ENCODE results near the gene ZBTB18.

ZBTB18 gene

GRCh38 chr1:244094880-244095528 is 43.9 kb downstream of the ZBTB18 start:
- no peaks in the 10 kb centered on the region for H3K36me3 ChIP-seq (ENCODE audit: low read length)
- no peak overlapping the region for H3K4me3 ChIP-seq (ENCODE audit: insufficient read depth, low read length, poor library complexity, severe bottlenecking)
- no peak overlapping the region for H2AFZ ChIP-seq (ENCODE audit: low read depth, low read length, severe bottlenecking)
- no peaks in the 10 kb centered on the region for H3K9me3 ChIP-seq (ENCODE audit: insufficient read depth, low read length)
- H3K79me2 ChIP-seq (ENCODE audit: insufficient read depth, low read length), result no peaks in the 10 kb centered on the region
- H3K27me3 ChIP-seq (ENCODE audit: low read length), result no peaks in the 10 kb centered on the region
- no peaks in the 10 kb centered on the region for H3F3A ChIP-seq (ENCODE audit: insufficient read depth)
- no peak overlapping the region for H3K27ac ChIP-seq (ENCODE audit: low read depth, low read length)
- H3K9me2 ChIP-seq (replicated peaks; ENCODE audit: insufficient read depth, low read length), result no peaks in the 10 kb centered on the region
- TF ChIP-seq EZH2phosphoT487 (conservative IDR thresholded peaks at IDR 0.05; ENCODE audit: low read length), result no peak
- TF ChIP-seq, protein P1, sequence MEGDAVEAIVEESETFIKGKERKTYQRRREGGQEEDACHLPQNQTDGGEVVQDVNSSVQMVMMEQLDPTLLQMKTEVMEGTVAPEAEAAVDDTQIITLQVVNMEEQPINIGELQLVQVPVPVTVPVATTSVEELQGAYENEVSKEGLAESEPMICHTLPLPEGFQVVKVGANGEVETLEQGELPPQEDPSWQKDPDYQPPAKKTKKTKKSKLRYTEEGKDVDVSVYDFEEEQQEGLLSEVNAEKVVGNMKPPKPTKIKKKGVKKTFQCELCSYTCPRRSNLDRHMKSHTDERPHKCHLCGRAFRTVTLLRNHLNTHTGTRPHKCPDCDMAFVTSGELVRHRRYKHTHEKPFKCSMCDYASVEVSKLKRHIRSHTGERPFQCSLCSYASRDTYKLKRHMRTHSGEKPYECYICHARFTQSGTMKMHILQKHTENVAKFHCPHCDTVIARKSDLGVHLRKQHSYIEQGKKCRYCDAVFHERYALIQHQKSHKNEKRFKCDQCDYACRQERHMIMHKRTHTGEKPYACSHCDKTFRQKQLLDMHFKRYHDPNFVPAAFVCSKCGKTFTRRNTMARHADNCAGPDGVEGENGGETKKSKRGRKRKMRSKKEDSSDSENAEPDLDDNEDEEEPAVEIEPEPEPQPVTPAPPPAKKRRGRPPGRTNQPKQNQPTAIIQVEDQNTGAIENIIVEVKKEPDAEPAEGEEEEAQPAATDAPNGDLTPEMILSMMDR (IDR thresholded peaks at IDR 0.05; ENCODE audit: insufficient read depth, low read length, poor library complexity, severe bottlenecking), result no peak
- H4K20me1 ChIP-seq (ENCODE audit: low read depth, low read length), result no peaks in the 10 kb centered on the region
- H3K4me2 ChIP-seq (ENCODE audit: low read depth, low read length, poor library complexity, severe bottlenecking), result no peak overlapping the region
- H3K9ac ChIP-seq (ENCODE audit: low read length), result no peak overlapping the region

DNA sequence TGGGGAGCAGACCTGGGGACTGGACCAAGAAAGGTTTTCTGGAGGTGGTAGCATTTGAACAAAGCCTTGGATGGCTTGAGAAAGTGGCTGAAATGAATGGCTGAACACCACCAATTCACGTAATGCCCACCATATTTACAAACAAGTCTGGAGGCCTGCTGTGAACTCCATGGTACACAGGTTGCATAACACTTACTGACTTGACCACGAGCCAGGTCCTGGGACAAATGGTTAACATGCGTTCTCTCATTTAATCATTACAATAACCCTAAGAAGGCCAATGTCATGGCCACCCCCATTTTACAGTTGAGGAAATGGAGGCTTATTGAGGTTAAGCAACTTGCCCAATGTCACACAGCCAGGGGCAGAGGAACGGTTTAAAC is 44.4 kb downstream of the ZBTB18 start:
- no peaks in the 10 kb centered on the region for H3K9me3 ChIP-seq (ENCODE audit: insufficient read depth, low read length)
- no peaks in the 10 kb centered on the region for H3K27me3 ChIP-seq (ENCODE audit: low read length)
- no peaks in the 10 kb centered on the region for H3F3A ChIP-seq (ENCODE audit: insufficient read depth)
- H3K4me3 ChIP-seq (ENCODE audit: insufficient read depth, low read length, poor library complexity, severe bottlenecking), result no peak overlapping the region
- H4K20me1 ChIP-seq (ENCODE audit: low read depth, low read length), result no peaks in the 10 kb centered on the region
- H3K79me2 ChIP-seq (ENCODE audit: insufficient read depth, low read length), result no peaks in the 10 kb centered on the region
- no peaks in the 10 kb centered on the region for H3K9me2 ChIP-seq (replicated peaks; ENCODE audit: insufficient read depth, low read length)
- no peak overlapping the region for H3K4me2 ChIP-seq (ENCODE audit: low read depth, low read length, poor library complexity, severe bottlenecking)
- H3K36me3 ChIP-seq (ENCODE audit: low read length), result no peaks in the 10 kb centered on the region
- no peak overlapping the region for H3K27ac ChIP-seq (ENCODE audit: low read depth, low read length)
- H2AFZ ChIP-seq (ENCODE audit: low read depth, low read length, severe bottlenecking), result no peak overlapping the region
- TF ChIP-seq EZH2phosphoT487 (conservative IDR thresholded peaks at IDR 0.05; ENCODE audit: low read length), result no peak
- TF ChIP-seq, protein P1 (IDR thresholded peaks at IDR 0.05; ENCODE audit: insufficient read depth, low read length, poor library complexity, severe bottlenecking), result no peak
- H3K9ac ChIP-seq (ENCODE audit: low read length), result no peak overlapping the region

GRCh38 chr1:244096066-244096610 is 45.1 kb downstream of the ZBTB18 start:
- no peak overlapping the region for H2AFZ ChIP-seq (ENCODE audit: low read depth, low read length, severe bottlenecking)
- H3F3A ChIP-seq (ENCODE audit: insufficient read depth), result no peaks in the 10 kb centered on the region
- H3K27me3 ChIP-seq (ENCODE audit: low read length), result no peaks in the 10 kb centered on the region
- no peak overlapping the region for H3K4me3 ChIP-seq (ENCODE audit: insufficient read depth, low read length, poor library complexity, severe bottlenecking)
- H3K9ac ChIP-seq (ENCODE audit: low read length), result no peak overlapping the region
- H3K36me3 ChIP-seq (ENCODE audit: low read length), result no peaks in the 10 kb centered on the region
- TF ChIP-seq EZH2phosphoT487 (conservative IDR thresholded peaks at IDR 0.05; ENCODE audit: low read length), result no peak
- TF ChIP-seq, protein P1 (IDR thresholded peaks at IDR 0.05; ENCODE audit: insufficient read depth, low read length, poor library complexity, severe bottlenecking), result no peak
- no peaks in the 10 kb centered on the region for H3K9me3 ChIP-seq (ENCODE audit: insufficient read depth, low read length)
- no peaks in the 10 kb centered on the region for H3K79me2 ChIP-seq (ENCODE audit: insufficient read depth, low read length)
- H4K20me1 ChIP-seq (ENCODE audit: low read depth, low read length), result no peaks in the 10 kb centered on the region
- H3K4me2 ChIP-seq (ENCODE audit: low read depth, low read length, poor library complexity, severe bottlenecking), result no peak overlapping the region
- no peaks in the 10 kb centered on the region for H3K9me2 ChIP-seq (replicated peaks; ENCODE audit: insufficient read depth, low read length)
- H3K27ac ChIP-seq (ENCODE audit: low read depth, low read length), result no peak overlapping the region
